Keratinocyte (primary cell): Measurements from ENCODE around the gene CORO1C. TPM values are rescaled to one million over a fixed set of nuclear protein-coding genes. Genes with fewer than 3 reads are reported as not detected.

Experiments used
- DNase-seq: peaks from one replicate; pipeline ENCODE4 v3.0.0-alpha.2; 2011; ENCODE audit warnings: low read depth, missing footprints, low spot score
- FAIRE-seq: peaks from 2 replicates; lab custom pipeline; 2011; peaks lifted over from hg19 to GRCh38; lab: Jason Lieb, UNC
- H2AFZ ChIP-seq: 2 replicates; pipeline ENCODE4 v1.6.0; 2012; ENCODE audit warnings: low read length, control low read depth, inconsistent platforms; ENCODE audit not compliant: control insufficient read depth
- H3K27ac ChIP-seq: 2 replicates; pipeline ENCODE4 v1.5.1; 2011; ENCODE audit warnings: low read length; ENCODE audit not compliant: control insufficient read depth, insufficient read depth
- H3K27me3 ChIP-seq: 3 replicates; pipeline ENCODE4 v1.6.0; 2011; ENCODE audit warnings: low read length; ENCODE audit not compliant: control insufficient read depth, insufficient read depth; ENCODE audit errors: extremely low read depth
- H3K36me3 ChIP-seq, 2 experiments: 2 replicates in 1 of 2; 3 replicates in 1 of 2; pipeline ENCODE4 v1.5.1; 2011; ENCODE audit warnings: low read length in 2 of 2, mild to moderate bottlenecking in 1 of 2; ENCODE audit not compliant: control insufficient read depth in 2 of 2, insufficient read depth in 2 of 2; ENCODE audit errors: extremely low read depth in 1 of 2
- H3K4me1 ChIP-seq: 3 replicates; pipeline ENCODE4 v1.5.1; 2011; ENCODE audit warnings: low read length; ENCODE audit not compliant: control insufficient read depth, insufficient read depth; ENCODE audit errors: extremely low read depth
- H3K4me2 ChIP-seq: 3 replicates; pipeline ENCODE4 v1.6.0; 2011; ENCODE audit warnings: low read depth, low read length; ENCODE audit not compliant: control insufficient read depth, insufficient read depth; ENCODE audit errors: extremely low read depth
- H3K4me3 ChIP-seq, 3 experiments: fragments of 200-600 bp in 1 of 3; sonication (generic) in 1 of 3; 2 replicates in 2 of 3; 3 replicates in 1 of 3; pipeline ENCODE4 v1.5.1; 2011 to 2016; ENCODE audit warnings: low read length in 3 of 3, mild to moderate bottlenecking in 3 of 3, control low read depth in 2 of 3, inconsistent platforms in 1 of 3, low read depth in 1 of 3, mixed read lengths in 1 of 3, mixed run types in 1 of 3, moderate library complexity in 1 of 3; ENCODE audit not compliant: control insufficient read depth in 2 of 3, insufficient read depth in 2 of 3; ENCODE audit errors: extremely low read depth in 1 of 3
- H3K79me2 ChIP-seq: 2 replicates; pipeline ENCODE4 v1.6.0; 2012; ENCODE audit warnings: low read length; ENCODE audit not compliant: control insufficient read depth, insufficient read depth
- H3K9ac ChIP-seq: 3 replicates; pipeline ENCODE4 v1.6.0; 2011; ENCODE audit warnings: low read length; ENCODE audit not compliant: control insufficient read depth, insufficient read depth; ENCODE audit errors: extremely low read depth
- H3K9me1 ChIP-seq: 3 replicates; pipeline ENCODE4 v1.6.0; 2011; ENCODE audit warnings: low read length; ENCODE audit not compliant: control insufficient read depth, insufficient read depth; ENCODE audit errors: extremely low read depth
- H3K9me3 ChIP-seq: 2 replicates; pipeline ENCODE4 v1.5.1; 2012; ENCODE audit warnings: low read depth, low read length; ENCODE audit not compliant: control insufficient read depth
- H4K20me1 ChIP-seq: 3 replicates; pipeline ENCODE4 v1.6.0; 2011; ENCODE audit warnings: low read length; ENCODE audit not compliant: control insufficient read depth, insufficient read depth; ENCODE audit errors: extremely low read depth
- EZH2 ChIP-seq: IDR thresholded peaks from one replicate; pipeline ENCODE4 v1.6.1; 2012; ENCODE audit warnings: inconsistent platforms, mild to moderate bottlenecking, low read length, moderate library complexity
- dilution Hi-C: fragments of 300-500 bp; cut with MboI; formaldehyde crosslinking; loops from one replicate; pipeline ENCODE4 v1.7.0; 2020; ENCODE audit warnings: low sequenced_read_pairs; ENCODE audit not compliant: extremely low pct_ligation_motif_present
- polyA plus RNA-seq, 5 experiments: library from polyadenylated mRNA; depleted of rRNA in 3 of 5; stranded (reverse) in 3 of 5; stranded (forward) in 1 of 5; unstranded in 1 of 5; fragments of >200 nt; gene quantifications; 1 replicate in 1 of 5; 2 replicates in 3 of 5; 3 replicates in 1 of 5; pipeline versions ENCODE4 v1.2.1 to v1.2.3, GENCODE V29; 2011 to 2012; ENCODE audit warnings: missing spikeins in 2 of 5, low read depth in 1 of 5, low replicate concordance in 1 of 5
- TF ChIP-seq, protein P1 (sequence below), 3 experiments: IDR thresholded peaks in 1 of 3; conservative IDR thresholded peaks in 1 of 3; optimal IDR thresholded peaks in 1 of 3; 2 replicates in 2 of 3; 3 replicates in 1 of 3; pipeline versions ENCODE3 to v1.5.1; 2011; ENCODE audit warnings: low read length in 3 of 3, mild to moderate bottlenecking in 3 of 3, moderate library complexity in 2 of 3, control low read depth in 1 of 3, inconsistent platforms in 1 of 3; ENCODE audit not compliant: insufficient read depth in 2 of 3; ENCODE audit errors: extremely low read depth in 1 of 3

The CORO1C gene
- polyA plus RNA-seq, 1 donor (not counting 4 experiments of a cell fraction or from before 2014, with no cell fraction given) = 283 TPM

DNA sequence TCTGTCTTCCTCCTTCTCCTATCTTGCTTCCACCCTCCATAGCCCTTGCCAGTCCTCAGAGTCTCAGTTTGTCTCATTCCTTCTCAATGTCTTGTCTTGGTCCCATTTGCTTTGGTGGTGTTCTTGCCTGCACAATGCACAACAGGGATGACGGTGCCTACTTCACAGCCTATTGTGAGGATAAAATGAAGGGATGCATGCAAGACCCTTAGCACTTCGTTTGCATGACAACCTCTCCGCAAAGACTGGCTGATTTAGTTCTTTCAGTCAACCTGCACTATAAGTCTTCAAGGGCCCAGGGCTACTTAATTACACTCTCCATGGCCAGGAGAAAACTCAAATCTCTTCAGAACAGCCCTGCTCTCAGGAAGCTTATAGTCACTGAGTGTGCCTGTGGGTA is 106.1 kb downstream of the CORO1C start:
- FAIRE-seq = no peak
- dilution Hi-C loops = no loop called here
- no peak for TF ChIP-seq EZH2
- TF ChIP-seq, protein P1, sequence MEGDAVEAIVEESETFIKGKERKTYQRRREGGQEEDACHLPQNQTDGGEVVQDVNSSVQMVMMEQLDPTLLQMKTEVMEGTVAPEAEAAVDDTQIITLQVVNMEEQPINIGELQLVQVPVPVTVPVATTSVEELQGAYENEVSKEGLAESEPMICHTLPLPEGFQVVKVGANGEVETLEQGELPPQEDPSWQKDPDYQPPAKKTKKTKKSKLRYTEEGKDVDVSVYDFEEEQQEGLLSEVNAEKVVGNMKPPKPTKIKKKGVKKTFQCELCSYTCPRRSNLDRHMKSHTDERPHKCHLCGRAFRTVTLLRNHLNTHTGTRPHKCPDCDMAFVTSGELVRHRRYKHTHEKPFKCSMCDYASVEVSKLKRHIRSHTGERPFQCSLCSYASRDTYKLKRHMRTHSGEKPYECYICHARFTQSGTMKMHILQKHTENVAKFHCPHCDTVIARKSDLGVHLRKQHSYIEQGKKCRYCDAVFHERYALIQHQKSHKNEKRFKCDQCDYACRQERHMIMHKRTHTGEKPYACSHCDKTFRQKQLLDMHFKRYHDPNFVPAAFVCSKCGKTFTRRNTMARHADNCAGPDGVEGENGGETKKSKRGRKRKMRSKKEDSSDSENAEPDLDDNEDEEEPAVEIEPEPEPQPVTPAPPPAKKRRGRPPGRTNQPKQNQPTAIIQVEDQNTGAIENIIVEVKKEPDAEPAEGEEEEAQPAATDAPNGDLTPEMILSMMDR (optimal IDR thresholded peaks at IDR 0.05 in 1 of 3, IDR thresholded peaks at IDR 0.05 in 1 of 3, conservative IDR thresholded peaks at IDR 0.05 in 1 of 3; ENCODE audit: extremely low read depth in 1 of 3, insufficient read depth in 2 of 3, low read length in 3 of 3) = no peak
- Histone ChIP-seq H2AFZ (no peak overlapping the region), H3K27me3 (no peaks in the 10 kb centered on the region), H3K27ac (no peak overlapping the region), H3K79me2 (no peaks in the 10 kb centered on the region), H3K36me3 (no peaks in the 10 kb centered on the region), H3K4me3 (no peak overlapping the region), H3K4me1 (peaks cover 23% of the 10 kb centered on the region), H4K20me1 (no peaks in the 10 kb centered on the region), H3K4me2 (no peak overlapping the region), H3K9ac (no peak overlapping the region), H3K9me3 (no peaks in the 10 kb centered on the region), H3K9me1 (no peaks in the 10 kb centered on the region)
- DNase-seq = no peak

DNA sequence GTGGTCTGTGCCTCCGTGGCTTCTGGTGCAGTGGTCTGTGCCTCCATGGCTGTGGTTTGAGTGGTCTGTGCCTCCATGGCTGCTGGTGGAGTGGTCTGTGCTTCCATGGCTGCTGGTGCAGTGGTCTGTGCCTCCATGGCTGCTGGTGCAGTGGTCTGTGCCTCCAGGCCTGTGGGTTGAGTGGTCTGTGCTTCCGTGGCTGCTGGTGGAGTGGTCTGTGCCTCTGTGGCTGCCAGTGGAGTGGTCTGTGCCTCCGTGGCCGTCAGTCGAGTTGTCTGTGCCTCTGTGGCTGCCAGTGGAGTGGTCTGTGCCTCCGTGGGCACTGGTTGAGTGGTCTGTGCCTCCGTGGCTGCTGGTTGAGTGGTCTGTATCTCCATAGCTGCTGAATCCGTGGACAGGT is 107.7 kb downstream of the CORO1C start:
- H3K9me3 ChIP-seq = no peaks in the 10 kb centered on the region
- TF ChIP-seq EZH2 = no peak
- TF ChIP-seq, protein P1 (optimal IDR thresholded peaks at IDR 0.05 in 1 of 3, IDR thresholded peaks at IDR 0.05 in 1 of 3, conservative IDR thresholded peaks at IDR 0.05 in 1 of 3; ENCODE audit: extremely low read depth in 1 of 3, insufficient read depth in 2 of 3, low read length in 3 of 3) = no peak
- DNase-seq (no peak), FAIRE-seq (no peak)
- dilution Hi-C loops = no loop called here
- H2AFZ ChIP-seq = no peak overlapping the region
- peaks cover 6% of the 10 kb centered on the region for H3K4me1 ChIP-seq
- no peaks in the 10 kb centered on the region for H3K36me3 ChIP-seq
- no peak overlapping the region for H3K9ac ChIP-seq
- H3K4me2 ChIP-seq = no peak overlapping the region
- H3K27me3 ChIP-seq = peaks cover 3% of the 10 kb centered on the region
- no peaks in the 10 kb centered on the region for H3K9me1 ChIP-seq
- H3K27ac ChIP-seq = no peak overlapping the region
- no peaks in the 10 kb centered on the region for H3K79me2 ChIP-seq
- H4K20me1 ChIP-seq = no peaks in the 10 kb centered on the region
- no peak overlapping the region for H3K4me3 ChIP-seq
